Natural killer cell treated with Interleukin-12 subunit alpha and Interleukin-12 subunit beta and Interleukin-15 and Interleukin-18, amount 100 ng/mL, for 72 hours (primary cell): ENCODE results near the gene GFAP. TPM values are rescaled to one million over a fixed set of nuclear protein-coding genes. Genes with fewer than 3 reads are reported as not detected.

Experiments
- ATAC-seq, 2 donors: fragments of 150-1000 bp; cut with Tn5 transposase in 1 of 2; sonication (Bioruptor Pico), chemical (Tn5 transposase) in 1 of 2; 2 replicates each; pipeline ENCODE4 v1.10.0; 2021
- DNase-seq: peaks from one replicate; pipeline ENCODE4 v3.0.0; 2022; ENCODE audit warnings: low spot score
- H3K27ac Mint-ChIP-seq, 2 donors: 1 replicate in 1 of 2; 2 replicates in 1 of 2; pipeline ENCODE4 v1.8.0; 2022; ENCODE audit warnings: mixed read lengths in 2 of 2, mild to moderate bottlenecking in 1 of 2, moderate library complexity in 1 of 2
- H3K27me3 Mint-ChIP-seq, 2 donors: 1 replicate in 1 of 2; 2 replicates in 1 of 2; pipeline ENCODE4 v1.8.0; 2022; ENCODE audit warnings: mixed read lengths in 2 of 2
- H3K36me3 Mint-ChIP-seq: one replicate; pipeline ENCODE4 v1.8.0; 2022; ENCODE audit warnings: mixed read lengths
- H3K4me1 Mint-ChIP-seq, 2 donors: 1 replicate in 1 of 2; 2 replicates in 1 of 2; pipeline ENCODE4 v1.8.0; 2022; ENCODE audit warnings: low read depth in 2 of 2, mixed read lengths in 2 of 2, mild to moderate bottlenecking in 1 of 2
- H3K4me3 Mint-ChIP-seq: one replicate; pipeline ENCODE4 v1.8.0; 2022; ENCODE audit warnings: mixed read lengths
- H3K9me3 Mint-ChIP-seq: 2 replicates; pipeline ENCODE4 v1.8.0; 2022; ENCODE audit warnings: mixed read lengths
- total RNA-seq, 2 donors: library from RNA; stranded (reverse); gene quantifications; one replicate each; pipeline ENCODE4 v1.2.3, GENCODE V29; 2022

Gene GFAP
- total RNA-seq, 2 donors from 2014 or later = not detected

DNA sequence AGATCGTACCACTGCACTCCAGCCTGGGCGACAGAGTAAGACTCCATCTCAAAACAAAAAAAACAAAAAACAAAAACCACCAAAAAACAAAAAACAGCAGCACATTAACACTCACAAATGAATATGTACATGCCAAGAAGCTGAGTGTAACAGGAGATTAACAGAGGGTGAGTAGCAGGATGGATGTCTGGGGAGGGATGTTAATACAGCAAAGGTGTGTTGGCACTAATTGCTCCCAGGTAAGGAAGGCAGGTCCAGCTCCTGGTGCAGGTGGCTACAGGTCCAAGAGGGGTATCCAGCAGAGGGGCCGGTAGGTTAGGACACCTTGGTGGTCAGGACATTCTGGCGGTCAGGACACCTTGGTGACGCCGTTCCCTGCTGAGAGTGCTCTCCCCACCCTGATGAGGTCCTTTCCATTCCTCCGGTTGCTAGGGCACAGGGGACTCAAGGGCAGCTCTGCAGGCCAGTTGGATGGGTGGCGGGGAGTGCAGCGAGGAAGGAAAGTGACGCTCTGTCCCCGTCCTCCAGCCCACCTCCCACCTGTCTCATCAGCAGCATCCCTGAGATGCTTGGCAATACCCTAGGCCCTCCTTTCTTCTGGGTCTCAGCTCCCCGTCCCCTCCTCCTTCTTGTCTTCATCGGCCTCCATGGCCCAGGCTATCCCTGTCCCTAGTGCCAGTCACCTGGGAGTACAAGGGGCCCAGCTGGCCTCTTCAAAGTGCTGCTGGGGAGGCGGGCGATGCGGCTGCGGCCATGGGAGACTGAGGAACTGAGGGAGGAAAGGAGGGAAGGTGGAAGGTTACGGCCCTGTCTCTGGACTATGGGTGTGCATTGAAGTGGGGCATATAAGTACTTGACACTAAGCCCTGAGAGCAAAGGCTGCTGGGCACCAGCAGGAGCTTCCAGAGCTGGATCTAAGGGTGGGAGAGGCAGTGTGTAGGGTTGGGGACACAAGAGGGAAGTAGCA, 10.7 kb upstream of the GFAP start:
- DNase-seq = no peak
- H3K36me3 Mint-ChIP-seq = no peaks in the 10 kb centered on the region
- H3K4me3 Mint-ChIP-seq = no peak overlapping the region
- ATAC-seq = no peak
- no peaks in the 10 kb centered on the region for H3K27me3 Mint-ChIP-seq
- H3K9me3 Mint-ChIP-seq = no peaks in the 10 kb centered on the region
- no peak overlapping the region for H3K27ac Mint-ChIP-seq
- no peaks in the 10 kb centered on the region for H3K4me1 Mint-ChIP-seq

DNA sequence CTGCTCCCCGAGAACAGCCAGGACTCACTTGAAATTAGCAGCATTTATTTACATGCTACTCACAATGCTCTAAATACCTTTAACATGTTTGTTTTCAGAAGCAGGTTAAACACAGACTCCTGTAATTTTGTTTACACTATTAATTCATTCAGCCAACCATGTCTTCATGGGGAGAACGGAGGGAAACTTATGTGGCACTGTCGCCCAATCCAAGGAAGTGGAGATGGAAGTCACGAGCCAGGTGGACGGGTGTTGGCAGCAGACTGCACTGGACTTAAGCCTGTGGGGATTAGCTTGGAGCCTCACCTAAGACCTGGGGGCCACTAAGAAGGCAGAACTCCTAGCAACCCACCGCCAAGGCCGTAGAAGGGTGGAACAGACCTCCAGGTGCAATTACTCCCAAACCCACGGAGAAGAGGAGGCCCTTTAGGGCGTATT, 8.8 kb upstream of the GFAP start:
- no peak for ATAC-seq
- no peaks in the 10 kb centered on the region for H3K27me3 Mint-ChIP-seq
- H3K36me3 Mint-ChIP-seq = no peaks in the 10 kb centered on the region
- no peak overlapping the region for H3K27ac Mint-ChIP-seq
- no peak overlapping the region for H3K4me3 Mint-ChIP-seq
- H3K9me3 Mint-ChIP-seq = no peaks in the 10 kb centered on the region
- no peak for DNase-seq
- H3K4me1 Mint-ChIP-seq = no peaks in the 10 kb centered on the region

DNA sequence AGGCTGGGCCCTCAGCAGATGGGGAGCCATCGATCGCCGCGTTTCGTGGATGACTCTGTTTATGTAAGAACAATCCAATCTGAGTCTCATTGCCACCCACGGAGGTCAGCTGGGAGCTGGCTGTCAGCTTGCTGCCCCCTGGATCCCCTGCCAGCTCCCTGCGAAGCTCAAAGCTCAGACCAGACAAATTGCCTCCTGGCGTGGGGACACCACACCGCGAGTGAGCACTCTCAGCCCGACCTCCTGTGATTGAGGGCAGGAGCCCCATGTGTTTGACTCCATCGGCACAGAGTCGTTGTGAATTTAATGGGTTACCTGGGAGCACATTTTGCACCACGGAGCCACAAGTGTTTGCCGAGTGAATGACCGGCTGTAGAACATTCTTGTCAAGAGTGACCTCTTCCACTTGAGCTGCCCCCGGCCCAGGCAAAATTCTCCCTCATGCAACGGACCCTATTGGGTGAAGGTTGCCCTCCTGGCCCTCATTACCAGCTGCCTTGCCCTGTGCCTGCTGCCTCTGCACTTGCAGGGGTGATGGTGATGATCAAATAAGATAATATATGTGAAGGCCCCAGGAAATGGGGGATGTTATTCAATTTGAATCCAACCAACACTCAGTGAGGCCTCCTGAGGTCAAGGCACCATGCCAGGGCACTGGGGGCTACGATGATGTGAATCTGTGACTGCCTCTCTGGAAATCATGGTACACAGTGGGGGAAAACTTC, 7.6 kb upstream of the GFAP start:
- H3K27me3 Mint-ChIP-seq = no peaks in the 10 kb centered on the region

DNA sequence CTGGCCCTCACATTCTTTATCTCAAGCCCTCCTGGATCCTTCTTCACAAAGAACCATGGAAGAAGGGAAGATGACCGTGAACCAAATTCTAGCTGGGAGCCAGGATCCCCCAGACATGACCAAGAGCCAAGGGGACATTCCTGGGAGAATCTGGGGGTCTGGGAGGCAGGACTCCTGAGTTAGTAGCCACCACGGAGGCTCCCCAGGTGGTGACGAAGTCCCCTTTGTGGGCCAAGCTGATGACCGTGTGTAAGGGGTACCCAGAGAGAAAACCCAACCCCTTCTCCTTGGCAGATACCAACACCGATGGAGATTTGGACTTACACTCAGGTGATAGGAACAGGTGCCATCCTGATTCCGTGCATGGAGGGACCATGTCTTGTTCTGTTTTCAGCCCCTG, 6.8 kb upstream of the GFAP start:
- Mint-ChIP-seq H3K9me3 (no peaks in the 10 kb centered on the region), H3K4me1 (no peaks in the 10 kb centered on the region), H3K36me3 (no peaks in the 10 kb centered on the region), H3K27ac (no peak overlapping the region), H3K27me3 (no peaks in the 10 kb centered on the region), H3K4me3 (no peak overlapping the region)
- DNase-seq = no peak
- no peak for ATAC-seq

More for the DNA sequence above, 7.6 kb upstream of the GFAP start:
- H3K9me3 Mint-ChIP-seq = no peaks in the 10 kb centered on the region
- no peaks in the 10 kb centered on the region for H3K4me1 Mint-ChIP-seq
- H3K27ac Mint-ChIP-seq = no peak overlapping the region
- no peak overlapping the region for H3K4me3 Mint-ChIP-seq
- H3K36me3 Mint-ChIP-seq = no peaks in the 10 kb centered on the region
- no peak for ATAC-seq
- no peak for DNase-seq

DNA sequence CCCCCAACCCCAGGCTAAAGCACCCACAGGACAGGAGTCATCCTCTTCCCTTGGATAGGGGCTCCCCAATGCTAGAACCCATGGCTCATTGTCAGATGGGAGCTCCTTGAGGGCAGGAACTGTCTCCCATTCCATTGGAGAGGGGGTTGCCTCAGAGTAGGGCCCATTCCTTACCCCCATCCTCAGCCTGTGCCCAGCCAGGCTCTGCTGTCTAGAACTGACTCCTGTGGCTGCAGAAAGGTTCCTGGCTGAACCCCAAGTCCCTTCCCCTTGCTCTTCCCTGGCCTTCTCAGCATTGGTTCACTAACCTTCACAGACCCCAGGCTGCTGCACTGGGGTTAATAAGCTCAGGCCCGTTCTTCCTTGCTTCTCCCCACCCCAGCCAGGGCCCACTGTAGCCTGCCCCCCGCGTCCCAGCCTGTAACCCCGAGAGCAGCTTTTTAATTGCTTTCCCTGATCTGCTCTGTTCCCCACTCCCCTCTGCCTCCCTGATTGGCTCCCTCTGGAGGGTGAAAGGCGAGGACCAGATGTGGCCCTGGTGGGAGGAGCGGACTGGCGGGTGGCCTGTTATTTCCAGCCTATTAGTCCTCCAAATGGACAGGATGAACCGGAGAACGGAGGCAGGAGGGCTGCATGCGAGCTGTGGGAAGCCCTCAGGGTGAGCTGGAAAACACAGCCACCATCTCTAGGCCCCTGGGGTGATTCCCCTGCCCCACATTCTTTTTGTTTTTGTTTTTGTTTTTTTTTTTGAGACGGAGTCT, 6.0 kb upstream of the GFAP start:
- no peak for ATAC-seq
- H3K4me1 Mint-ChIP-seq = no peaks in the 10 kb centered on the region
- H3K9me3 Mint-ChIP-seq = no peaks in the 10 kb centered on the region
- no peak overlapping the region for H3K4me3 Mint-ChIP-seq
- no peaks in the 10 kb centered on the region for H3K36me3 Mint-ChIP-seq
- no peak overlapping the region for H3K27ac Mint-ChIP-seq
- no peaks in the 10 kb centered on the region for H3K27me3 Mint-ChIP-seq
- no peak for DNase-seq

DNA sequence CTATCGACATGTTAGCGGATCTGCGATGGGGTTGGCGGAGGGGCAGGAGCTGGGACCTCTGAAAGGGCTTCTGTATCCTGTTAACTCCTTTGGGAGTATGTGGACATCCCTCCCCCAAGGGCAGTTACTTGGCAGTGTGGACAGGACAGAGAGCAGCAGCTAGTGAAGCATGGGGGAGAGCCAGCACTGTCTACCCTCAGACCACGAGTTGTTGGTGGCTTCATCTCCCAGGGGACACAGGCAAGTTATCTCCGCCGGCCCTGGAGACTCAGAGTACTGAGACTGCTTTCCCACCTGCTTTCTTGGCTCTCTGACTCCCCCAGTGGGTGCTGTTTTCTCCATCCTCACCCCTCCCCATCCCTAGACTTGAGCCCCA, 5.3 kb upstream of the GFAP start:
- Mint-ChIP-seq H3K27ac (no peak overlapping the region), H3K36me3 (no peaks in the 10 kb centered on the region), H3K27me3 (no peaks in the 10 kb centered on the region), H3K4me1 (no peaks in the 10 kb centered on the region), H3K9me3 (no peaks in the 10 kb centered on the region), H3K4me3 (no peak overlapping the region)
- DNase-seq (no peak), ATAC-seq (no peak)

DNA sequence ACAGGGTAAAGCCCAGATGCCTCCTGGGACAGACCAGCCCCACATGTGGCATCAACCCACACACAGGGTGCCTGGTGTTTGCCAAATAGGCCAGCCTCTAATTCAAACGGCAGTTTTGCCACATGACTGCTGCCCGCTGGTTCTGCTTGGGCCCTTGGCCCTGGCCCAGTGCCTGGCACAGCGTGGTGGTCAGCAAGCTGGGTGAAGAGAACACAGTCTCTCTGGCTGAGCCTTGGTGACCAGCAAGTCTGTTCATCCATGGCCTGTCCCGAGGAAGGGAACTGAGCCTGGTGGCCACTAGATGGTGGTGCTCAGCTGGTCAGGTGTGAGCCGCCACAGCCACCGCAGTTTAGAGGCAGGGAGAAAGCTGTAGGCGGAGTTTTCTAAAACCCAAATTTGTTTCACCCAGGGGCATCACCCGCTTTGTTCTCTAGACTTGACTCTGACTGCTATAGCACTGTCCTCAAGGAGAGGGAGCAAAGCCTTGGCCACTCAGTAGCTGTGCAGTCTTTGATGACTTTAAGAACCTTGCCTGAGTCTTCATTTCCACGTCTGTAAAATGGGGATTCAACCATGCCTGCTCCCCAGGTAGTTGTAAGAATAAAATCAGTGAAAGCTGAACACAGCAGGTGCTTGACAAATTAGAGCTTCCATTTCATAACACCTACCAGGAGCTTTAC, 4.7 kb upstream of the GFAP start:
- no peaks in the 10 kb centered on the region for H3K36me3 Mint-ChIP-seq
- ATAC-seq (peak; percentile 75 to 82), DNase-seq (no peak)
- no peak overlapping the region for H3K27ac Mint-ChIP-seq
- no peaks in the 10 kb centered on the region for H3K27me3 Mint-ChIP-seq
- H3K4me3 Mint-ChIP-seq = no peak overlapping the region
- H3K9me3 Mint-ChIP-seq = no peaks in the 10 kb centered on the region
- no peaks in the 10 kb centered on the region for H3K4me1 Mint-ChIP-seq

DNA sequence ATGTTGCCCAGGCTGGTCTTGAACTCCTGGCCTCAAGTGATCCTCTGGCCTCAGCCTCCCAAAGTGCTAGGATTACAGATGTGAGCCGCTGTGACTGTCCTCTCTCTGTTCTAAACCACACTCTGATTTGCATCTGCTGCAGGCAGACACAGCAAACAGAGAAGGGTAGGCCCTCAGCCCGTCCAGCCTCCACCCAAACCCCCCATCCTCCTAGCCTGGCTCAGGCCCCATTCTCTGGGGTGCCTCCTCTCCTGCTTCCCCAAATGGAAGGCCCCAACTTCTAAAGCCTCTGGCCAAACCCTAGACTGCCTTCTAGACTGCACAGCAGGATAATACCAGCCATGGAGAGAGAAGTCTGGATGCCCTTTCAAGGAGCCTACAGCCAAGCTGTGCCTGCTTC, 4.1 kb upstream of the GFAP start:
- ATAC-seq (no peak), DNase-seq (no peak)
- Mint-ChIP-seq H3K9me3 (no peaks in the 10 kb centered on the region), H3K4me3 (no peak overlapping the region), H3K4me1 (no peaks in the 10 kb centered on the region), H3K27me3 (peaks cover 0 to 2% of the 10 kb centered on the region in 2 donors), H3K27ac (no peak overlapping the region), H3K36me3 (no peaks in the 10 kb centered on the region)

DNA sequence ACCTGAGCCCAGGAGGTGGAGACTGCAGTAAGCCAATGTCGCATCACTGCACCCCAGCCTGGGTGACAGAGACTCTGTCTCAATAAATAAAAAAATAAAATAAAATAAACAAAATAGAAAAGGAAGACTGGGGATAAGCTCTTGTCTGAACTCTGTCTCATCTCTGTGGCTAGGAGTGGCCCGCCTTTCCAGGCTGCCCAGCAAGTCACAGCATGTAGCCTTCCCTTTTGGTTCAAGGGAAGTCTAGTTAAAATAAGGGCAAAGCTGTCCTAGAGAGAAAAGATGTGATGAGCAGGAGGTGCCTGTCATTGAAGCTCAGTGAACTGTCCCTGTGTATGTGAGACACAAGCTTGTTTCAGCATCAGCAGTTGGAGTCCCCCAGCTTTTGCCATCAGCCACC, 2.7 kb upstream of the GFAP start:
- ATAC-seq (no peak), DNase-seq (no peak)
- H3K4me3 Mint-ChIP-seq = no peak overlapping the region
- H3K27ac Mint-ChIP-seq = no peak overlapping the region
- H3K9me3 Mint-ChIP-seq = no peaks in the 10 kb centered on the region
- no peaks in the 10 kb centered on the region for H3K36me3 Mint-ChIP-seq
- peaks cover 8 to 9% of the 10 kb centered on the region in 2 donors for H3K27me3 Mint-ChIP-seq
- peaks cover 0 to 6% of the 10 kb centered on the region in 2 donors for H3K4me1 Mint-ChIP-seq

DNA sequence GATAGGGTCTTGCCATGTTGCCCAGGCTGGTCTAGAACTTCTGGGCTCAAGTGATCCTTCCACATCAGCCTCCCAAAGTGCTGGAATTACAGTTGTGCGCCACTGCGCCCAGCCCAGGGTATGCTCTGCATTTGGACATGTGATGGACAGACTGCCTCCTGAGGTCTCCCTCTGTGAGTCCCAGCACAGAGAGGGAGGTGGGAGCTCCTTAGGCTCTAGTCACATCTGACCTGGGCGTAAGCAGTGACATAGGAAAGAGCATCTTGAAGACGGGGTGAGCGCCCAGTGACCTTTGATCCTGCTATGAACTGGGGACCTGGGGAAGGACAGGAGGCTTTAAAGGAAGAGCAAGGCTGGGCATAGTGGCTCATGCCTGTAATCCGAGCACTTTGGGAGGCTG, 2.2 kb upstream of the GFAP start:
- Mint-ChIP-seq H3K27me3 (peaks cover 11 to 13% of the 10 kb centered on the region in 2 donors), H3K27ac (no peak overlapping the region), H3K4me3 (no peak overlapping the region), H3K9me3 (no peaks in the 10 kb centered on the region), H3K36me3 (no peaks in the 10 kb centered on the region), H3K4me1 (peaks cover 2 to 8% of the 10 kb centered on the region in 2 donors)
- DNase-seq (no peak), ATAC-seq (no peak)

DNA sequence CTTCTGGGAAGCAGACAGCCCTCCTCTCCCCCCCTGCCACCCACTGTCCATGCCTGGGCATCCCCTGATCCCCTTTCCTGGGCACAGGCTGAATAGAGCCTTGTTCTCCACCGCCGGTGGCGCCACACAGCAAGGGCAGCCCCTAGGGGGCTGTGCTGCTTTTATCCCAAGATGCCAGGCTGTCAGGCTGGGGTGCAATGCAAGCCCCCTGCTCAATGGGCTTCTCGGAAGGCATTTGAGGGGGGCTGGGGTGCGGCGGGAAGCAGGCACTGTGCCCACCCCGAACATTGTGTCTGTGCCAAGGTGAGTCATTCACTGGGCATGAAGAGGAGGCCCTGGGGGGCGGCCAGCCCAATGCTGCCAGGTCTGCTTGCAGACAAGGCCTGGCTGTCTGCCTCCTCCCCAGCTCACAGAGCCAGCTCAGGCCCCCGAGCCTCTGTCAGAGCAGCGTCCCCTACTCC, 1.5 kb upstream of the GFAP start:
- no peak for DNase-seq
- H3K27ac Mint-ChIP-seq = no peak overlapping the region
- ATAC-seq = no peak
- no peaks in the 10 kb centered on the region for H3K9me3 Mint-ChIP-seq
- H3K4me1 Mint-ChIP-seq = peaks cover 3 to 10% of the 10 kb centered on the region in 2 donors
- no peak overlapping the region for H3K4me3 Mint-ChIP-seq
- peaks cover 12 to 16% of the 10 kb centered on the region in 2 donors for H3K27me3 Mint-ChIP-seq
- no peaks in the 10 kb centered on the region for H3K36me3 Mint-ChIP-seq

DNA sequence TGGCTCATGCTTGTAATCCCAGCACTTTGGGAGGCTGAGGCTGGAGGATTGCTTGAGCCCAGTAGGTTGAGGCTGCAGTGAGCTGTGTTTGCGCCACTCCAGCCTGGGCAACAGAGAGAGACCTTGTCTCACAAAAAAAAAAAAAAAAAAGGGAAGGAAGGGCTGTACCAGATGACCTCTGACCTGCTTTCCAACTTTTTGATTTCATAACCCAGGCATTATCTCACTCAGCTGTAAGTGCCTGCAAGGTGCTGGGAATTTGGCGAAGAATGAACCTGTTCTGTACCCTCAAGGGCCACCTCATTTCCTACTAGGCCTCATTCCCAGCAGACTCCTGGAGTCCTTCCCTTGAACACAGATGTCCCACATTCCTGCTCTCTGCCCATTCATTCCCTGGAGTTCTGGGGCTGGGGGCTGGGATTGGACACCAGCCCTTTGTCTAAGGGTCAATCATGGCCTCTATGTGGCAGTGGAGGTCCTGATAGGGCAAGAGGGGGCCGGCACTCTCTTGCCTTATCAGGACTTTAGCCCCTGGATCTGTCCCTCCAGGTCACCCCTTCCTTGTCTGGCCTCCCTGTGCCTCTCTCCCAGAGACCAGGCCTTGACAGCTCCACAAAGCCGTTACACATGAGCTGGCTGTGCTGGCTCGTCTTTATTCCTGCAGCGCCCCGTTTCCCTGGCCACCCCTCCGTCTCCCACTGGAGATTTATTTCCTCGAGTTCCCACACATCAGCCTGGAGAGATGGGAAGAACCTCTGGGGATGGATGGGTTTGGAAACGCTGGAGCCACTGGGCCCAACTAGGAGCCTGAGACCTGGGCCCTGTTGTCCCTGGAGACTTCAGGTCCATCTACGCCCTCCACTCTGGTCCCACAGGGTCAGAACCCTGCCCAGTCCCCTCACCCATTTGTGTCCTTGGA, 821 bp upstream of the GFAP start:
- ATAC-seq (no peak), DNase-seq (no peak)
- Mint-ChIP-seq H3K4me3 (no peak overlapping the region), H3K9me3 (no peaks in the 10 kb centered on the region), H3K27ac (no peak overlapping the region), H3K36me3 (no peaks in the 10 kb centered on the region), H3K27me3 (peaks cover 12 to 16% of the 10 kb centered on the region in 2 donors), H3K4me1 (peaks cover 6 to 10% of the 10 kb centered on the region in 2 donors)
